HG02885 (cell line): ENCODE results near the gene HSPA6.
"Not testable (repeated sequence)": the region's sequence is repeated elsewhere in the genome, so short reads cannot be mapped to it uniquely, and the experiment has no call there.

ENCODE experiments used
- ATAC-seq: cut with Tn5 transposase; IDR thresholded peaks from one replicate; pipeline ENCODE4 v1.9.1; 2021; ENCODE audit warnings: mild to moderate bottlenecking; ENCODE audit not compliant: unreplicated experiment, poor library complexity

HSPA6 gene

DNA sequence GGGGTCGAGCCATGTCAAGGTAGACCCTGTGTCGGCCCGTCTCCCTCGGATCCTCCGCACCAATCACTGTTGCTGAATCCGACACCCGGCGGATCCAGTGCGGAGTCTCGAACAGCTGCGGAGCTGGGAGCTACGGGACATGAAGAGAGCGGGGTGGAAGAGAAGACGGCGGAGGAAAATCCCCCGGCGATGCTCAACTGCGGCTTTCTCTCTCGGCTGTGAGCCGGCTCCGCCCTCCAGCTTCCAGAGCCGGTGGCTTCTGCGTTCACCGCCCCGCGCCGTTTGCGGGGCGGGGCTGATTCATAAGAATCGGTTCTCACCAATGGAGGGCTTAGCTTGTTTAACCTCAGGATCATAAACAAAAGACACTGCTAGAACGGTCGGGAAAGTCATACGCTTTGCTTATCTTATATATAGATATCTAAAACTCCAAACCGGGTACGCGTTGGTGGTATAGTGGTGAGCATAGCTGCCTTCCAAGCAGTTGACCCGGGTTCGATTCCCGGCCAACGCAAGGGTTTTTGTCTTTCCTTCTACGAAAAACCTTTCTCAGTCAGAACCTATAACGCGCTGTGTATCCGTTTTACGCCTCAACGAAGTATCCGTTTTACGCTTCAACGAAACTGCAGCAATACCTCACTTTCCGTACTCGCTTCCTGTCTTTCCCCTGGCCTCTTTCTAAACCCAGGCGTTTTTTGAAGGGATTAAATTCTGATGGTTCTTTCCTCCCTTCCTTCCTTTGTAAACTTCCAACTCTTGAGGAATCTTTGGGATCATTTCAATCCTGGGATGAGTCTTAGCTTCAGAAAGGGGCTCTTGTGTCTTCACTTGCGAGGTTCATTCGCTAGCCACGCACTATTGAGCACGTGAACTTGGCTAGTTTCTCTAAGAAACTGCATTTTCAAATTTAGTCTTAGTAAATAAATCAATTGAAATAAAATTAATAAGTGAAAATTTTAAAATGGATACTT is 6.6 kb downstream of the HSPA6 start:
- ATAC-seq, result peak; percentile 73

DNA sequence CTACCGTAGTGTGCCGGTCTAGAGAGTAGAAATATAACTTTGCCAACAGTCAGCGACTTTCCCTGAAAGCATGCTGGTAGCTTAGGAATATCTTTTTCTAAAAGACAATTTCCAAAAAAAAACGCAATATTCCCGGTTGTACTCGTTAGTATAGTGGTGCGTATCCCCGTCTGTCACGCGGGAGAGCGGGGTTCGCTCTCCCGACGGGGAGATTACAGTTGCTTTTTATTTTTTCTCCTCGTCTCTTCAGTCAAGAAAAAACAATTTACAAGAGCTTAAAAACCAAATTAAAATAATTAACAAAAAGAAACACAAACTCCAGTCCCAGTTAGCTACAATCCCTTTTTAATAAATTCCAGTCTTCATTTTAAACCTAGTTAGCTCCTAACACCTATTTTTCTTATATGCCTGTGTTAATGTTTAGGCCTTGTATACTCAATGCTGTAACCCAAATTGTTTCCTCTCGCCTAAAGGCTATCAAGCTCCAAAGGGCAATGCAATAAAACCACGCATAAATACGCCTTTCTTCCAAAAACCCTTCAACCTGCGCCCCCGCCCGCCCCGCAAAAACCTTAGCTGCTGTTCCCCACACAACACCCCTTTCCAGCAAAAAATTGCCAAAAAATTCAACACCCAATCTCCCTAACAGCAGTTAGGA is 7.8 kb downstream of the HSPA6 start:
- no peak for ATAC-seq

DNA sequence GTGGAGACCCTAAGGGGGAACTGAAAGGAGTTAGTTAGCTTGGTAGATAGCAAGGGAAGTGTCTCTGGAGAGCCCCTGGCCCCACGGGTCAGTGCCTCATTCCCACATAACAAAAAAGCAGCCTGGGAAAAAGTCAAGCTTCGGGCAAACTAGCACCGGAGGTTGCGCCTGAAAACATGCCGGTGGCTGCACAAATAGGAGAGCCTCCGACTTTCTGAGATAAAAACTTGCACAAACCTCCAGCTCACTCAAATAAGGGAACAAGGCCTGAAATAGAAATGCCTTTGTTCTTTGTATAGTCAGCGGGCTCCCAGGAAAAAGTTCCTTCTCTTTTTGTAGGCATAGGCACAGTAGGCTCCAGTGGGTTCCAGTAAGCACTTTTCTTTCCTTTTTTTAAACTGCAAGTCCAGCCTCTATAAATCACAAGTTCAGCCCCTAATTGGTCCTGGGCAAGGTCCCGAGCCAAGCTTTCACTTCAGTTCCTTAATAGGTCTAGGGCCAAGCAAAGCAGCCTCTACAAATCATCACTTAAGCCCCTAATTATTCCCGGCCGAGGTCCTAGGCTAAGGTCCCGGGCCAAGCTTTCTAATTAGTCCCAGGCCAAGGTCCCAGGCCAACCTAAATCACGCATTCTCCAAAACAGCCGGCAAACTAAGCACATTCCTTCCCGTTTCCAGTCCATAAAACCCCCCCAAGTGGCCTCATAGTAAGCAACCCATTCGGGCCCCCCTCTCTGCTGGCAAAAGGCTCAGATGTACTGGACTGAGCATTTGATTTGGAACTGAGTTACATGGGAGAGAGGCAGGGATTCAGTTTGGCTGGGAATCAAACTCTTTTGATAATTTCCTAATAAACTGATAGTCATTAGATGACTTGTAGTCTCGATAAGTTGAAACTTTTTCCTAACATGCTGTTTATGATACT is 8.6 kb downstream of the HSPA6 start:
- not testable (repeated sequence) for ATAC-seq

- not testable (repeated sequence) for ATAC-seq
These were observed 12.8 kb downstream of the HSPA6 start for GRCh38 chr1:161537068-161537669.

GRCh38 chr1:161538925-161539479 is 14.7 kb downstream of the HSPA6 start:
- not testable (repeated sequence) for ATAC-seq

DNA sequence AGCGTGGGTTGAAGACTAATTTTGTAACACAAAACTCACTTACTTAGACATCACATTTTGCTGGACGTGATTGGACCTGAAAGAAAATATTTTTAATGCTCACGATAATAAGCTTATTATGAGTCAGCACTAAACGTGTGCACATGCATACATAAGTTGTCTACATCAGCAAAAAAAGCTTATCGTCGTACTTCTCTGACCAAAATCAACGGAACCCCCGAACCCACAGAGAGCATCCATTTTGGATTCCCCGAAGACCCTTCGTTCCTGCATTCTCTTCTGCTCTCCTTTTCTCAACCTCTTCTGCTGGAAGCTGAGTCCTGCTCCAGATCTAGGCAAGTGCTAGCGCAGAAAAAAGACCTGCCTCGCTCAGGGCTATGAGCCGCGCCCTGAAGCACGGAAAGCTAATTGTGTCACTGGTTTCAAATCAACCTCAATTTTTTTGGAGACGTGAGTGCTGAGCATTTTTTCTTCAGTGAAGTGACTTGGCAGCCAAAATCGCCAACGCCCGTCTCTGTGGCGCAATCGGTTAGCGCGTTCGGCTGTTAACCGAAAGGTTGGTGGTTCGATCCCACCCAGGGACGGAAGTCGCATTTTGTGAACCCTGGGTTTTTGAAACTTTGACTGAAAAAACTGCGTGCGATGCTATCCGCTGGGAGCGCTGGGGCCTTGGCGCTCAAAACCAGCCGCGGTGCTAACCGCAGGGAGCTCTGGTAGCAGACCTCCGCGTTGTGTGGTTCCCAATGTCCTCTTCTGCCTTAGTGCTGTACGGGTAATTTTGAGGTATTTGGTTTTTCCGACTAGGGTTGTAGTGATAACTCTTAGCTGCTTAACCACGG is 15.6 kb downstream of the HSPA6 start:
- ATAC-seq, result peak; percentile 64

GRCh38 chr1:161540570-161540960 is 16.2 kb downstream of the HSPA6 start:
- ATAC-seq, result not testable (repeated sequence)

DNA sequence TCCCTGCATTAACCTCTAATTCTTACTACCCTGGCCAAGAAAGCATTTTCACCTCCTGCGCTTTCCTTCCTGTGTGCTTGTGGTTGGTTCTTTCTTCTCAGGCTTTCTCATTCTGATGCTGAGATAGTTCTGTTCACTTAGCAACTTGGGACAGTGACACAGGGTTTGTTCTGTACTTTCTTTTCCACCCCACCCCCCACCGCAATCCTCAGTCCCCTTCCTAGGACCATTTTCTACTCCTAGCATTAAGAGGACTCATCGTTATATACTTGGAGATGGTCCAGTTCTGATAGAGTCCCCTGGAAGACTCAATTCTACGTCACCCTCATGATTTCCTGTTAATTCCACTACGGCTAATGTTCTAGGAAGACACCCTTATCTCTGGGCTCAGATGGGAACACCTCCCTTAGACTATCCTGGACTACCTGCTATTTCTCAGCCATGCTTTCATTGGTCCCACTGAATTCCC is 17.8 kb downstream of the HSPA6 start:
- peak; percentile 59 for ATAC-seq

GRCh38 chr1:161543125-161543524 is 18.8 kb downstream of the HSPA6 start:
- ATAC-seq, result not testable (repeated sequence)

DNA sequence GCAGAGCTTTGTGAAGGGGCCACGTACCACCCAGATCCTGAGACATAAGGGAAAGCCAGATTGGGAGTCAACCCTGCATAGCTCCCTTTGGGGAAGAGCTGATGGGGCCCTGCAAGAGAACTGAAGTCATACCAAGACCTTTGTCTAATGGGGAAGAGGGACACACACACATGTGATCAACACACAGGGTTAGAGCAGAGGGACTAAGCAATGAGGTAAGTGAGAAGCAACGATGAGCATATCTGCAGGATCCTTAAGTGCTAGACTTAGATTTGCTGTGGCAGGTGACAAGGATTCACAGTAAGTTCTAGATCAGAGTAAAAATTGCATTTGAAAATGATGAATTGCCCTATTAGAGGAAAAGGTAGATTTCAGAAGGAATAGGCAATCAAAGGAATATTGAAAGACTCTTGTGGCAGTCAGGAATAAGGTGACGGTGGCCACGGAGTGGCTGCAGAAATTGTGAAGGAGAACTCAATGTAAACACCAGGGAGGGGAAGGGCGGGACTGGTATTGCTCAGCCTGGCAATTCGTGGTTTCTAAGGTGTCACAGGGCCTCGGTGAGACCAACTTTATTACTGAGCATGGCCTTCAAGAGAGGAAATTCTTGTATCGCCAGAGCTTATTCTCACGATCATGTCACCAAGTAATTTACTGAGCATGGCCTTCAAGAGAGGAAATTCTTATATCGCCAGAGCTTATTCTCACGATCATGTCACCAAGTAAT is 20.8 kb downstream of the HSPA6 start:
- not testable (repeated sequence) for ATAC-seq

GRCh38 chr1:161547995-161548741 is 23.8 kb downstream of the HSPA6 start:
- not testable (repeated sequence) for ATAC-seq

DNA sequence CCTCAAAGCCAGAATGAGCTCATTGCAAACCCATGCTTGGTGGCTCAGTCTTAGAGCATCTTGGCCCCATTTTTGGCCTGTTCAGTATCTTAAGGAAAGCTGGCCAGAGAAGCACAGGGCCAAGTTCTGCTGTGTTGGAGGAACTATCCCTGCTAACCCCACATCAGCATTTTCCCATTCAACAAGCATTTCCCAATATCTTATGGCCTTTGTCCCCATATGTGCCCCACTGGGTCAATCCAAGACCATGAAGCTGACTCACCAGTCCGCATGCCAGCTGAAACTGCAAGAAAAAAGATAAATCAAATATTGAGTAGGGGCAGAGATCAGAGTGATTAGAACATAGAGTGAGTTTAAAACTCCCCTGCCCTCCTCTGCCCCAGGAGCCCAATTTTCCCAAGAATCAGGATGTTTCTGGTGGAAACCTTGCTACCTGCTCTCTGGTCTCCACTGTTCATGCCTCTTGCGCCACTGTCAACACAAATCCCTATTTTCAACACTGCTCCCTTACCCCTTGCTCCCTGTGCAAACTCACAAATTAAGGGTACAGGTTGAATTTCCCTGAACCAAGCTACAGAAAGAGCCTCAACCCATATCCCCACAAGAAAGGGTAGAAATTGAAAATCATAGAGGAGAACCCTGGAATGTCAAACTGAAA is 24.5 kb downstream of the HSPA6 start:
- ATAC-seq, result not testable (repeated sequence)

DNA sequence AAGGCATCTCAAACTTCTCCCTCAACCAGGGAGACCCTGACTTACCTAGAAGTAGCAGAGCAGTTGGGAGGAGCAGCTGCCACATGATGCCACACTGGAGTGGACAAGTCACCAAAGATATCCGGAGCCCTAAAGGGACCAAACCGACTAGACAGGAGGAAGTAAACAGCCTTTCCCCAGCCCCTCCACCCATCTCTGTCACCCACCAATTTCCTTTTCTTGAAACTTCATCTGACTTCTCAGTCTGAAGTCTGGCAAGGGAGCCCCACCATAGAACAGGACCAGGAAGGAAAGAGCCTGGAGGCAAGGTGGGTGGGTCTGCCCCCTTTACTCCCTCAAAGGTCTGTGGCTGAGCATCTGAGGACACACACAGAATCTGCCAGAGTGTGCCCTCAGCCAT is 25.3 kb downstream of the HSPA6 start, which contains the start of gene FCGR3A:
TSS of gene FCGR3A (minus strand) at position 167 of the 400 bp plus-strand sequence. CDS start at position 85, 82 bp downstream.
- no peak for ATAC-seq

DNA sequence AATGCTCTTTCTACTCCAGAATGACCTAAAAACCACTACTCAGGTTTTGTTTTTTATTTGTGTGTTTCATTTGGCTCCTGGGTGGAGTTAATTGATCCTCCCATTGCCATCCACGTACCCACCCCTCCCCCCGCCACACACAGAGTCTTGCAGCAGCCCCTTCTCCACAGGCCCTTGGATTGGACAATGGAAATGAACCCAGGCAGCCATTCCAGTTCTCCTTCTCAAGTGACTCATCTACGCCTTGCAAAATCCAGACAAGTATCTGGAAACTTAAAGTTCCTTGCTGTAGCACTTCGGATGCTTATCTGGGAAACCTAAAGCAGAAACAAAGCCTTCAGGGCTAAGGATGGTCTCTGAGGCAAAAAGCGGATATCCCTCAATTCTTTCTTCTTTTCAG is 26.6 kb downstream of the HSPA6 start:
- not testable (repeated sequence) for ATAC-seq

DNA sequence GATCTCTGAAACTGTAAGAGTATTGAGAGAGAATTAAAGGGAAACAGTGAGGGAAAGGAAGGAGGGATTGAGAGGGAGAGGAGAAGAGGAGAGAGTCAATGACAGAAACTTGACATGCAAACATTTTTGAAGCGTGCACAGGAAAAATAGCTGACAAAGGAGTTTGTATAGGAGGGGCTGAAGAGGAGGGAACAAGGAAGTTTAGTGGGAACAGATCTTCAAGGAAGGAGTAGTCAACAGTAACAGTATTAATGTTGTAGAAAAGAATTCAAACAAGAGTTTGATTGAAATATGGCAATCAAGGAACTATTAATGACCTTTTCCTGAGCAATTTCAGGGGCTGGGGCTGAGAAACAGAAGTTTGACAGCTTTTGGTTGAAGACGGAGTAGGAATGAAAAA is 29.3 kb downstream of the HSPA6 start:
- not testable (repeated sequence) for ATAC-seq

DNA sequence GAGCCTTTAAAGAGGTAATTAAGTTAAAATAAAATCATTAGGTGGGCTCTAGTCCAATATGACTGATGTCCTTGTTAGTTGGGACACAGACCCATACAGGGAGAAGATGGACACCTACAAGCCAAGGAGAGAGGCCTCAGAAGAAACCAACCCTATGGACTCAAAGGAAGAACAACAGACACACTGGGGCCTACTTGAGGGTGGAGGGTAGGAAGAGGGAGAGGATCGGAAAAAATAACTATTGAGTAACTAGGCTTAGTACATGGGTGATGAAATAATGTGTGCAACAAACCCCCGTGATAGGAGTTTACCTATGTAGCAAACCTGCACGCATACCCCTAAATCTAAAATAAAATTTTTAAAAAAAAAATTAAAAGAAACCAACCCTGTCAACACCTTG is 30.0 kb downstream of the HSPA6 start:
- not testable (repeated sequence) for ATAC-seq
